ENCODE data around the gene OR52E5.

OR52E5 gene

GRCh38 chr11:5880329-5880728 is 12.7 kb upstream of the OR52E5 start, which contains the start of gene OR52E4:
TSS of gene OR52E4 (plus strand) at chr11:5880629. CDS start at chr11:5884293, 3,664 bp downstream.
- H3K4me3 ChIP-seq (ENCODE audit: low read depth, low read length), result no peak within 1 kb of the TSS
- TF ChIP-seq CTCF (IDR thresholded peaks at IDR 0.05; ENCODE audit: low read depth, low read length, missing control alignments), result no peak
- no peak for DNase-seq (ENCODE audit: low read depth)
- in situ Hi-C loops (cut with HindIII; ENCODE audit: low sequenced_read_pairs), result no loop called here

GRCh38 chr11:5881756-5882155 is 11.3 kb upstream of the OR52E5 start:
- H3K4me3 ChIP-seq (ENCODE audit: low read depth, low read length), result no peak overlapping the region
- in situ Hi-C loops (cut with HindIII; ENCODE audit: low sequenced_read_pairs), result no loop called here
- no peak for TF ChIP-seq CTCF (IDR thresholded peaks at IDR 0.05; ENCODE audit: low read depth, low read length, missing control alignments)
- no peak for DNase-seq (ENCODE audit: low read depth)

GRCh38 chr11:5887172-5887571 is 5.8 kb upstream of the OR52E5 start:
- DNase-seq (ENCODE audit: low read depth), result no peak
- H3K4me3 ChIP-seq (ENCODE audit: low read depth, low read length), result no peak overlapping the region
- in situ Hi-C loops (cut with HindIII; ENCODE audit: low sequenced_read_pairs), result no loop called here
- no peak for TF ChIP-seq CTCF (IDR thresholded peaks at IDR 0.05; ENCODE audit: low read depth, low read length, missing control alignments)

- in situ Hi-C loops (cut with HindIII; ENCODE audit: low sequenced_read_pairs), result no loop called here
- no peak for TF ChIP-seq CTCF (IDR thresholded peaks at IDR 0.05; ENCODE audit: low read depth, low read length, missing control alignments)
- DNase-seq (ENCODE audit: low read depth), result no peak
- no peak overlapping the region for H3K4me3 ChIP-seq (ENCODE audit: low read depth, low read length)
Measured at GRCh38 chr11:5887661-5888060, 5.3 kb upstream of the OR52E5 start.

- in situ Hi-C loops (cut with HindIII; ENCODE audit: low sequenced_read_pairs), result no loop called here
- TF ChIP-seq CTCF (IDR thresholded peaks at IDR 0.05; ENCODE audit: low read depth, low read length, missing control alignments), result peak; percentile 31
- H3K4me3 ChIP-seq (ENCODE audit: low read depth, low read length), result no peak overlapping the region
- no peak for DNase-seq (ENCODE audit: low read depth)
Measured at GRCh38 chr11:5891216-5891800, 1.7 kb upstream of the OR52E5 start.

GRCh38 chr11:5899534-5899933 is 6.5 kb downstream of the OR52E5 start:
- TF ChIP-seq CTCF (IDR thresholded peaks at IDR 0.05; ENCODE audit: low read depth, low read length, missing control alignments), result no peak
- DNase-seq (ENCODE audit: low read depth), result no peak
- no peak overlapping the region for H3K4me3 ChIP-seq (ENCODE audit: low read depth, low read length)
- in situ Hi-C loops (cut with HindIII; ENCODE audit: low sequenced_read_pairs), result no loop called here

Data from astrocyte of the cerebellum (primary cell).